AG09309 (cell line): ENCODE measurements around the gene FAT2.
"Not testable (repeated sequence)": the region's sequence is repeated elsewhere in the genome, so short reads cannot be mapped to it uniquely, and the experiment has no call there.

ENCODE experiments used
- DNase-seq: peaks from one replicate; pipeline ENCODE4 v3.0.0-alpha.2; 2010; ENCODE audit warnings: low read depth
- H3K4me3 ChIP-seq: 2 replicates; pipeline ENCODE4 v1.5.1; 2011; ENCODE audit warnings: mild to moderate bottlenecking, low read depth, low read length, moderate library complexity; ENCODE audit not compliant: control insufficient read depth
- CTCF ChIP-seq: IDR thresholded peaks from 2 replicates; pipeline ENCODE4 v1.5.1; 2011; ENCODE audit warnings: mild to moderate bottlenecking, low read depth, low read length, inconsistent platforms; ENCODE audit not compliant: insufficient read depth, control insufficient read depth; ENCODE audit errors: missing control alignments

The FAT2 gene

GRCh38 chr5:151584057-151584937, 6.8 kb downstream of the FAT2 start:
- no peak overlapping the region for H3K4me3 ChIP-seq
- no peak for DNase-seq
- no peak for TF ChIP-seq CTCF

GRCh38 chr5:151581812-151582583, 9.1 kb downstream of the FAT2 start:
- DNase-seq = no peak
- no peak overlapping the region for H3K4me3 ChIP-seq
- TF ChIP-seq CTCF = no peak

- no peak for DNase-seq
- no peak for TF ChIP-seq CTCF
- H3K4me3 ChIP-seq = no peak overlapping the region
These were observed 9.8 kb downstream of the FAT2 start for GRCh38 chr5:151581347-151581746.

GRCh38 chr5:151580858-151581257, 10.3 kb downstream of the FAT2 start:
- TF ChIP-seq CTCF = no peak
- DNase-seq = no peak
- no peak overlapping the region for H3K4me3 ChIP-seq

GRCh38 chr5:151580239-151580638, 10.9 kb downstream of the FAT2 start:
- no peak for DNase-seq
- no peak for TF ChIP-seq CTCF
- no peak overlapping the region for H3K4me3 ChIP-seq

- not testable (repeated sequence) for DNase-seq, H3K4me3 ChIP-seq
These were observed 12.0 kb downstream of the FAT2 start for GRCh38 chr5:151579146-151579545.
